ENCODE measurements around the gene PCDHGB6. TPM values are rescaled to one million over a fixed set of nuclear protein-coding genes. Genes with fewer than 3 reads are reported as not detected.

The PCDHGB6 gene
- total and polyA plus RNA-seq, 9 of the 15 experiments (the other 6 are each of a cell fraction or from before 2014, with no cell fraction given) = 0.01 to 0.11 (median 0.07) TPM; not detected in 1

DNA sequence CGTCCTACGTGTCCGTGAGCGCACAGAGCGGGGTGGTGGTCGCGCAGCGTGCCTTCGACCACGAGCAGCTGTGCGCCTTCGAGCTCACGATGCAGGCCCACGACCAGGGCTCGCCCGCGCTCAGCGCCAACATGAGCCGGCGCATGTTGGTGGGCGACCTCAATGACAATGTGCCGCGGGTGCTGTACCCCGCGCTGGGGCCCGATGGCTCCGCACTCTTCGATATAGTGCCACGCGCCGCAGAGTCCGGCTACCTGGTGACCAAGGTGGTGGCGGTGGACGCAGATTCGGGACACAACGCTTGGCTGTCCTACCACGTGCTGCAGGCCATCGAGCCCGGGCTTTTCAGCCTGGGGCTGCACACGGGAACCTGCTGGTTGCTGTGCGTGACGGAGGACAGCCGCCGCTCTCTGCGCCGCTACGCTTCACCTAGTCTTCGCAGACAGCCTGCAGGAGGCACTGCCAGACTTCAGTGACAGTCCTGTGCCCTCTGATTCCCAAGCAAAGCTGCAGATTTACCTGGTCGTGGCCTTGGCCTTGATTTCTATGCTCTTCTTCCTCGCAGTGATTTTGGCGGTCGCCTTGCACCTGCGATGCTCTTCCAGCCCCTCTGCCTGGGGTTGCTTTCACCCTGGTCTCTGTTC is 20.1 kb downstream of the PCDHGB6 start:
- intact Hi-C loops (cut with micrococcal nuclease) (no loop called here), in situ Hi-C loops (cut with MboI) (no loop called here)
- Histone ChIP-seq H3K79me2 (ENCODE audit: control insufficient read depth, insufficient read depth, low read length) (no peaks in the 10 kb centered on the region), H2AFZ (ENCODE audit: low read depth, low read length) (no peak overlapping the region), H3K9ac (ENCODE audit: insufficient read depth in 1 of 2, low read depth in 2 of 2, low read length in 2 of 2) (no peak overlapping the region), H4K20me1 (replicated peaks; ENCODE audit: control insufficient read depth, insufficient read depth, low read length) (no peaks in the 10 kb centered on the region), H3K9me3 (replicated peaks; ENCODE audit: control insufficient read depth, insufficient read depth, low read depth, low read length) (no peaks in the 10 kb centered on the region; the same call in 1 of the 2 replicates), H3K4me1 (replicated peaks in 1 of 2; ENCODE audit: control insufficient read depth in 2 of 2, insufficient read depth in 2 of 2, low read length in 2 of 2) (peaks cover 0 to 25% of the 10 kb centered on the region in 2 experiments; a peak in 2 of 5 replicates), H3K4me2 (ENCODE audit: insufficient read depth, low read length) (no peak overlapping the region), H3K36me3 (ENCODE audit: control insufficient read depth, insufficient read depth, low read length) (no peaks in the 10 kb centered on the region), H3K27me3 (ENCODE audit: control insufficient read depth in 2 of 2, insufficient read depth in 2 of 2, low read length in 2 of 2) (peaks cover 10 to 43% of the 10 kb centered on the region in 2 experiments; a peak in 3 of 5 replicates), H3K9me1 (ENCODE audit: control insufficient read depth, insufficient read depth, low read length) (no peaks in the 10 kb centered on the region), H3K4me3 (no peak overlapping the region), H3K27ac (ENCODE audit: extremely low read depth, low read depth, low read length) (no peak overlapping the region)
- no peak for FAIRE-seq
- ChIA-PET POLR2A (interaction anchor here (0.7 kb wide), 1 partner anchor 80 kb away, joined by 4 read pairs; no protein-coding TSS in a partner anchor), CTCF (ENCODE audit: low intra/inter-chr PET ratio) (no interaction called here)
- WGBS (ENCODE audit: insufficient coverage, low coverage, missing lambda C conversion rate) = 9% methylated on average over 53 of the region's 53 CpGs
- no peak for TF ChIP-seq CHD2 (IDR thresholded peaks at IDR 0.05; ENCODE audit: low read depth, low read length)
- TF ChIP-seq, protein P1, sequence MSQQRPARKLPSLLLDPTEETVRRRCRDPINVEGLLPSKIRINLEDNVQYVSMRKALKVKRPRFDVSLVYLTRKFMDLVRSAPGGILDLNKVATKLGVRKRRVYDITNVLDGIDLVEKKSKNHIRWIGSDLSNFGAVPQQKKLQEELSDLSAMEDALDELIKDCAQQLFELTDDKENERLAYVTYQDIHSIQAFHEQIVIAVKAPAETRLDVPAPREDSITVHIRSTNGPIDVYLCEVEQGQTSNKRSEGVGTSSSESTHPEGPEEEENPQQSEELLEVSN (IDR thresholded peaks at IDR 0.05; ENCODE audit: borderline replicate concordance in 1 of 2, extremely low read depth in 1 of 2, insufficient read depth in 1 of 2, insufficient read length in 1 of 2, low read depth in 1 of 2, low read length in 1 of 2, poor library complexity in 1 of 2, severe bottlenecking in 1 of 2) = peak in 1 of 2 experiments; percentile 9
- no peak for ATAC-seq
- no peak for DNase-seq (ENCODE audit: extremely low read depth in 1 of 4, low spot score in 3 of 4)
- no TSS peak for BruUV-seq (replicated peaks)

All from K562 (cell line).